Adipose tissue (tissue), 3 donors: ENCODE data around the gene ITIH5. TPM values are rescaled to one million over a fixed set of nuclear protein-coding genes. Genes with fewer than 3 reads are reported as not detected.

Experiments
- H3K27ac ChIP-seq: one replicate; pipeline ENCODE4 v1.5.1; 2013; ENCODE audit warnings: low read depth, low read length
- WGBS, 3 donors: extraction: QIAGEN DNeasy Blood & Tissue Kit; methylation state at CpG; one replicate each; pipeline ENCODE4 v1.1.7; 2013; 5-methylcytosine and 5-hydroxymethylcytosine counted together
- polyA plus RNA-seq, 3 donors: library from polyadenylated mRNA; stranded (reverse); fragments of 200-250 nt; gene quantifications; one replicate each; pipeline ENCODE4 v1.2.3, GENCODE V29; 2013
- donor health status: healthy with polysubstance abuse.
- donor health status: Bipolar disorder and iron deficiency.
- donor health status: healthy.

The ITIH5 gene
- polyA plus RNA-seq, 3 donors: 7.9 to 82.5 (median 15.9) TPM

DNA sequence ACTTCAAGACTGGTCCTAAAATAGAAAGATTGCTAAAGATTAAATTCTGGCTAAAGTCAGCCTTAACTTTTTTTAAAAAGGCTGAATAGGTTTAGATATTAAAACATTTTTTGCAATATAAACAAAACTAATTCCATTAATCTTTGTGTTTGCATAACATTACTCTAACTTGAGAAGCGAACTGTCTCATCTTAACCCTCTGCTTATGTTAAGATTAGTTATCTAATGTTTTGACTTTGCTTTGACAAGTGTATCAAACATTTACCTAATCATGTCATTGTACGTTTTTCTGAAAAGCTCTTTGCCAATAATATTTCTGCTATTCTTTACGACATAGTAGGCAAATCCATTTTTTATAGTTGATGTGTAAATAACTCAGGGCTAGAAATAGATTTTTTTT is 68.0 kb downstream of the ITIH5 start:
- 24 to 75% (median 71%) methylated on average over 3 of the region's 3 CpGs for WGBS, 3 donors
- no peak overlapping the region for H3K27ac ChIP-seq

DNA sequence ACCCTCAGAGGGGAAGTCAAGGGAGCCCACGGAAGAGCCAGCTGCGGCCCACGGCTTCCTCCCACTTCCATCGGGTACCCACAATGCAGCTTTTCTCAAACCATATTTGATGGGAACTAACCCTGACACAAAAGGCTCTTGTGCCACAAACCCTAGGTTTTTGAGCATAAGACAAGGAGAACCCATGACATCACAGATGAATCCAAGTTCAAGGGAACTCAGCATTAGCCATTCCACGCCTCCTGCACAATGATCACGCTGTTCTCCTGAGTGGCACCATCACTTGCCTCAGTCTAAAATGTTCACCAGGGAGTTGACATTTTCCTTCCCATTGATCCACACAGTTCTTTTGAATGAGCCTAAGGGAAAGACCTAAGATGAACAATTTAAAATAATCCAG is 70.4 kb downstream of the ITIH5 start:
- H3K27ac ChIP-seq: no peak overlapping the region
- WGBS, 3 donors: 72 to 82% (median 80%) methylated on average over 6 of the region's 6 CpGs

DNA sequence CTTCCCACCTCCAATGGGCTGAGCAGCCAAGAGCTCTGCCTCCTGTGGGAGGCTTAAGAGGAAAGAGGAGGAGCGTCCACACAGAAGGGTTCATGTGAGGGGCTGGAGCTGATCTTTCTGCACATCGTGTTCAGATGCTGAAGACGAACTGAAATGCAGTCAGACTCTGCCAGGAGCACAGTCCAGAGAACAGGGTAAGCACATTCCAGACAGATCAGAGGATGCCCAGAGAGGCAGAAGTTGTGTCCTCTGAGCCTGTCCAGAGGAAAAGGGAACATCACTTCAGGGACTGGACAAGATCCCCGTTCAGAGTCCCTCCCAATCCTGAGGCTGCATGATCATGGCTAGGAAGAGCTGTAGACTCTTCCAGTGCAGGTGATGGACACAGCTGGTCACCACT is 72.9 kb downstream of the ITIH5 start:
- no peak overlapping the region for H3K27ac ChIP-seq
- WGBS, 3 donors: 68 to 73% (median 69%) methylated on average over 4 of the region's 4 CpGs

DNA sequence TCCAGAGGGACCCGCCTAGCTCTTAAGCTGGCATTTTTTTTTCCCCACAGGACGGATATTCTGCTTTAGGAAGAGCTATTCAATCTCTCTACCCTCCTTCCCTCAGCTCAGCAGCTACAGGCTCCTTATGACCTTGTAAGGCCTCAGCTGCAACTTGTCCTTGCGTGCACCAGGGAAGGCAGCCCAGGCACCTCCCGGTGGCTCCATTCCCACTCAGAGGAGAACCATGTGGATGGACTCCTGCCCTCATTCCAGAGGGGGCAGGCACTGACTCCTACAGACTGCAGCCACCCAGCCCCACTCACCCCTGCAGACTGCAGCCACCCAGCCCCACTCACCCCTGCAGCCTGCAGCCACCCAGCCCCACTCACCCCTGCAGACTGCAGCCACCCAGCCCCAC is 73.7 kb downstream of the ITIH5 start:
- WGBS, 3 donors: 42 to 69% (median 68%) methylated on average over 4 of the region's 4 CpGs
- no peak overlapping the region for H3K27ac ChIP-seq

- H3K27ac ChIP-seq: no peak overlapping the region
- 80 to 93% (median 84%) methylated on average over 5 of the region's 5 CpGs for WGBS, 3 donors
These were observed 74.1 kb downstream of the ITIH5 start for GRCh38 chr10:7592627-7593026.

DNA sequence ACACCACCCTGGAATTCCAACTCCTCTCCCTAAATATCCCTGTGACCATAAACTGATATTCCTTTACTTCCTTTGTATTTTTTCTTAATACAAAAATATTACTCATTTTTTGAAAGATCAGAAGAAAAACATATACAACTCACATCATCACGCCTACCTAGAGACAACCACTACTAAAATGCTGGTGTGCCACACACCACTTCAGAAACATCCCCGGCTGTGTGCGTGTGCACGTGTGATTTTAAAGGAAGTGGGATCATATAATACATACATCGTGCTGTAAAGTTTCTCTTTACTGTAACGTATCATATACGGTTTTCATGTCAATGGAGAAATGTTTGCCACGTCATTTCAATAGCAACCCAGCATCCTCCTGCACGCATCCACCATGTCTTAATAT is 76.5 kb downstream of the ITIH5 start:
- no peak overlapping the region for H3K27ac ChIP-seq
- 86 to 90% (median 88%) methylated on average over 9 of the region's 9 CpGs for WGBS, 3 donors

DNA sequence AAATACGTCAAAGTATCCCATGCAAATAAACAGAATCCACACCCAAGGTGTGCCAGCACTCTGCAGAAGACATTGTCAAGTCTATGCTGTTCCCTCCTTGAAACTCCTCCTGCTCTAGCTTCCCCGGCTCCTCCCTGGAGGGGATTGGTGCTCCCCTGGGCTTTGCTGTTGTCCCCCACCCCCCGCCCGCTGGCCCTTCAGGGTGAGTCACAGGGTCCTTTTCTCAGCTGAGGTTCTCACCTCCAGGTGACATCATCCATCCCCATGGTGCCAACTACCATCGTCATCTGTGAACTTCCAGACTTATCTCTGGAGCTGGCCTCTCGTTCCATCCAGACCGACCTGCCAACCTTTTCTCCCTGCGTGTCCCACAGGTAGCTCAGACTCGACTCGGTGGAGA is 77.0 kb downstream of the ITIH5 start:
- H3K27ac ChIP-seq: no peak overlapping the region
- 79 to 95% (median 89%) methylated on average over 10 of the region's 10 CpGs for WGBS, 3 donors

GRCh38 chr10:7587865-7588188 is 78.9 kb downstream of the ITIH5 start:
- WGBS, 3 donors: 90 to 94% (median 92%) methylated on average over 6 of the region's 6 CpGs

DNA sequence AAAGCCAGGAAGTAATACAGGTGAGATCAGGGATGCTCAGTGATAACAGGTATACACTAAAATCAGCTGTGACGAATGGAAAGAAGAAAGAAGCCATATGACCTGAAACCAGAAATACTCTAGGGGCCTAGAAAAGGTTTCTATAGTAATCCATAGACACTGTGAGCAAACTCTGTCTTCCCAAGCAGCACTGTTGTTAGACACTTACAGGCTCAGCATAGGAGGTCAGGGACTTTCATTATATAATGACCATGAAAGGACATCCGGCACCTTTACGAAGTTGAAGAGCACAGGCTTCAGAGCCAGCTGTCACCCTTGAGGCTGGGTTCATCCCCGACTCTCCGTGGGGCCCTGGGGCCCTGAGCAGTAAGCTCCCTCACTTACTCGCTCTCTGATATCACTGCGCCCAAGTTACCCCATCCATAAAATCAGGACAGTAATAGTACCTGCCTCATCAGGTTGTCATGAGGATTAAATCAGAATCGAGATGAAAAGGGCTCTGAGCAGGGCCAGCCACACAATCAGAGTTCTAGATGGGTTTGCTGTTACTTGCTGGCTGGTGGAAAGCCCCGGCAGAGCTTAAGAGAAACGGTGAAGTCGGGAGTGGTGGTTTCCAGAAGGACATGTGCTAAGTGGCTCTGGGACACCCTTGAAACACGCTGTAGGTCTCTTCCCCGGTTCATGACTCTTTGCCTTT is 79.5 kb downstream of the ITIH5 start:
- H3K27ac ChIP-seq: no peak overlapping the region
- WGBS, 3 donors: 81 to 89% (median 84%) methylated on average over 13 of the region's 13 CpGs

More at GRCh38 chr10:7587865-7588188, 78.9 kb downstream of the ITIH5 start:
- no peak overlapping the region for H3K27ac ChIP-seq

- 84 to 91% (median 86%) methylated on average over 8 of the region's 8 CpGs for WGBS, 3 donors
- no peak overlapping the region for H3K27ac ChIP-seq
These were observed 81.5 kb downstream of the ITIH5 start for GRCh38 chr10:7585228-7585627.

- 79 to 88% (median 86%) methylated on average over 3 of the region's 3 CpGs for WGBS, 3 donors
- no peak overlapping the region for H3K27ac ChIP-seq
These were observed 83.1 kb downstream of the ITIH5 start for GRCh38 chr10:7583626-7584025.

- 70 to 90% (median 83%) methylated on average over 5 of the region's 5 CpGs for WGBS, 3 donors
- H3K27ac ChIP-seq: no peak overlapping the region
These were observed 86.2 kb downstream of the ITIH5 start for GRCh38 chr10:7580520-7580919.

GRCh38 chr10:7579681-7580080 is 87.1 kb downstream of the ITIH5 start:
- WGBS, 3 donors: 95 to 97% (median 96%) methylated on average over 25 of the region's 25 CpGs
- no peak overlapping the region for H3K27ac ChIP-seq

GRCh38 chr10:7577579-7577978 is 89.2 kb downstream of the ITIH5 start:
- H3K27ac ChIP-seq: no peak overlapping the region
- WGBS, 3 donors: 93 to 94% (median 94%) methylated on average over 5 of the region's 5 CpGs

DNA sequence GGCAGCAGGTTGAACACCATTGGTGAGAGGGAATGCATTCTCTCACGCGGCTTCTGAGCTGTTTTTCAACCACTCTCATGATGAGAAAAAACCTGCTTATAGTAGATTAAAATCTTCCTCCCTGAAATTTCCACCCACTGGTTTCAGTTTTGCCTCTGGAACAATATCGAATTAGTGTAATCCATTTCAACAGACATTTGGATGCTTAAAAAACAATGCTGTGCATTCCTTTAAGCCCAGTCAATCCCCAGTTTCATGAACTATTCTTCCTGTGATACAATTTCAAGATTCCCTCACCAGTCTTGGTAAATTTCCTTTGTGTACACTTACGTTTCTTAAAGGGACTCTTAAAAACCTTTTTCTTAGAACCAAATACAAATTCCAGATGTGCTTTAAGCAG is 89.6 kb downstream of the ITIH5 start:
- 64 to 79% (median 69%) methylated on average over 4 of the region's 4 CpGs for WGBS, 3 donors
- H3K27ac ChIP-seq: no peak overlapping the region

- H3K27ac ChIP-seq: no peak overlapping the region
- WGBS, 3 donors: 87 to 92% (median 88%) methylated on average over 21 of the region's 21 CpGs
These were observed 90.4 kb downstream of the ITIH5 start for GRCh38 chr10:7576340-7576739.

DNA sequence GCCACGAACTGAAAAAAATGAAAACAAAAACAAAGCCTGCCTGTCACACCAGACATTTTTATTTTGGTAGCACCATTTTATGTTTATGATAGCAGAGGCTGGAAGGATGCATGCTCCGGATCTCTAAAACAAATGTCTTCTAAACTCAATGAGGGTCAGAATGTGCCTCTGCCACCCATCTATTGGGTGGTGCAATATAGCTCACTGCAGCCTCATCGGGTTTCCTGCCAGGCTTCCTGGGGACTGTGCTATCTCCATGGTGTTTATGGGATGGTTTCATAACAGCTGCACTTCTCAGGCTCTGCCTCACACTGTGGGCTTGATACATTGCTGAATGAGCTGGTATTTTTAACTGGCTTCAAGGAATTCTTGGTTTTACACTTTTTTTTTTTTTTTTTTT is 94.4 kb downstream of the ITIH5 start:
- no peak overlapping the region for H3K27ac ChIP-seq
- 27 to 58% (median 33%) methylated on average over 3 of the region's 3 CpGs for WGBS, 3 donors

DNA sequence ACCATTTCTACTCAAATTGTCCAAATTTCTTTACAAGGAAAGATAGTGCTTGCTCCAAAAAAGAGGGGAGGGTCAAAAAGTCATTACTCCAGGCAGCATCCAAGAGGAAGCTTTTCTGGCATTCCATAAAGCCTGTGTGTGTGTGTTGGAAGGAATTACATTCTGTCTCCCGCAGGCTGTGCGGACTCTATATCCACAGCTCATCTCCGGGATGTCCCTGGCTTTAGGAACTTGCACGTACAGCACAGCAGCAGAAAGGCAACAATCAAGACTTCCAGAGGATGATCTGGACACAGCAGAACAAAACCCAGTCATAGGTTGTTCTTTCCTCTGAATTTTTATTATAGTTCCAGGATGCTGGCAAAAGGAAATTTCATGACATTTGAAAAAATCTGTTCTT is 94.8 kb downstream of the ITIH5 start:
- H3K27ac ChIP-seq: no peak overlapping the region
- WGBS, 3 donors: 69 to 81% (median 71%) methylated on average over 4 of the region's 4 CpGs

DNA sequence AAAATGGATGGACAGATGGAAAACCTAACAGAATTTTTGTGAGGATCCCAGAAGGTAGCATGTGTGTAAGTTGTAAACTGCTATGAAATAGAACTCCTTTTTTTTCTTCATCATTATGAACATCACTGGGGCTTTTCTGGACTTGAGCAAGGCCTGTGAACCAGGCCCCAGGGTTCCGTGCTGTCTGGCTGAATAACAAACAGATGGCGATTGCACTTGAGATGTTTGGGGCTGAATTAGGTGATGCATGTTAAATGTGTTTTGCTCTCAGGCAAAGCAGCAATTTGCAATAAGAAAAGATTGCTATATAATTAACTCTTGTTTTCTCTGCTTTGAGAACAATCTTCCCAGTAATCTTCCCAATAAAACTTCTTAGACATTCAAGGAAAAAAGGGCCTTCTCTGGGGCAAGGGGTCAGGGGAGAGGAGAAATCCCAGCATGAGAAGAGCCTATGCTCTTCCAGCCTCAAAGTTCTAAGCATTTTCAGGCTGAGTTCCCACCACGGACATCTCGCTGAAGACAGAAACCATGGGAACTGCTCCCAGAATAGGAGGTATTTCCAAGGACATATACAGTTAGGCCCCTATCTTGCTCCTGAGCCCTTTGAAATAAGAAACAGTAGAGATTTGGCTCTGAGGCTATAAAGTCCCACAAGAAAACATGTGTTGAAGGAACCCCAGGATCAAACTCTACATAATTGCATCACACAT is 98.7 kb downstream of the ITIH5 start:
- no peak overlapping the region for H3K27ac ChIP-seq

GRCh38 chr10:7566891-7567290 is 99.9 kb downstream of the ITIH5 start:
- WGBS, 3 donors: 90 to 95% (median 94%) methylated on average over 5 of the region's 5 CpGs
- no peak overlapping the region for H3K27ac ChIP-seq

More for the DNA sequence above, 98.7 kb downstream of the ITIH5 start:
- 80 to 87% (median 84%) methylated on average over 4 of the region's 4 CpGs for WGBS, 3 donors
